Endothelial cell of umbilical vein (primary cell): Measurements from ENCODE around the gene IQGAP2. TPM values are rescaled to one million over a fixed set of nuclear protein-coding genes. Genes with fewer than 3 reads are reported as not detected.

Experiments used
- BruUV-seq: library from RNA; stranded (reverse); fragments of 400-500 nt; replicated peaks from 2 replicates; lab custom pipeline; 2021; lab: Mats Ljungman, UMichigan
- CTCF ChIA-PET: fragments of 300-600, 350-600 bp; sonication (Branson Sonifier 250); formaldehyde crosslinking; loops from one replicate; lab custom pipeline; 2021; ENCODE audit warnings: antibody characterized with exemption, inconsistent platforms; lab: Charles Lee
- POLR2A ChIA-PET: fragments of 300-600, 350-600 bp; sonication (Branson Sonifier 250); formaldehyde crosslinking; loops from one replicate; lab custom pipeline; 2021; ENCODE audit warnings: antibody characterized with exemption, inconsistent platforms; lab: Charles Lee
- DNase-seq: peaks from one replicate; pipeline ENCODE4 v3.0.0-alpha.2; 2011; ENCODE audit warnings: low read depth, low spot score
- FAIRE-seq: peaks from 2 replicates; lab custom pipeline; 2011; peaks lifted over from hg19 to GRCh38; lab: Jason Lieb, UNC
- H2AFZ ChIP-seq: 2 replicates; pipeline ENCODE4 v1.6.0; 2012; ENCODE audit warnings: low read depth, low read length, control low read depth, inconsistent platforms
- H3K27ac ChIP-seq: 2 replicates; pipeline ENCODE4 v1.5.1; 2011; ENCODE audit warnings: low read depth, mild to moderate bottlenecking, control low read depth, low read length, moderate library complexity; ENCODE audit not compliant: insufficient read depth
- H3K27me3 ChIP-seq, 2 experiments: 2 replicates each; pipeline versions ENCODE4 v1.6.0 to v1.6.1; 2011; ENCODE audit warnings: low read length in 2 of 2, mixed read lengths in 1 of 2; ENCODE audit not compliant: control insufficient read depth in 2 of 2, insufficient read depth in 2 of 2
- H3K36me3 ChIP-seq, 2 experiments: 2 replicates in 1 of 2; 3 replicates in 1 of 2; pipeline ENCODE4 v1.5.1; 2011; ENCODE audit warnings: low read length in 2 of 2, mild to moderate bottlenecking in 1 of 2, moderate library complexity in 1 of 2; ENCODE audit not compliant: control insufficient read depth in 2 of 2, insufficient read depth in 2 of 2; ENCODE audit errors: extremely low read depth in 1 of 2
- H3K4me1 ChIP-seq: 3 replicates; pipeline ENCODE4 v1.5.1; 2011; ENCODE audit warnings: mild to moderate bottlenecking, low read length; ENCODE audit not compliant: control insufficient read depth, insufficient read depth; ENCODE audit errors: extremely low read depth
- H3K4me2 ChIP-seq: 2 replicates; pipeline ENCODE4 v1.6.1; 2011; ENCODE audit warnings: low read length, control low read depth, mixed read lengths; ENCODE audit not compliant: insufficient read depth
- H3K4me3 ChIP-seq, 3 experiments: fragments of 200-600 bp in 1 of 3; sonication (generic), shearing (Covaris generic) in 1 of 3; replicated peaks in 1 of 3; 2 replicates each; pipeline ENCODE4 v1.5.1; 2011 to 2016; ENCODE audit warnings: control low read depth in 3 of 3, low read length in 3 of 3, mild to moderate bottlenecking in 2 of 3, inconsistent platforms in 1 of 3, low read depth in 1 of 3, moderate library complexity in 1 of 3; ENCODE audit not compliant: insufficient read depth in 1 of 3
- H3K79me2 ChIP-seq: 2 replicates; pipeline ENCODE4 v1.6.0; 2012; ENCODE audit warnings: low read length, inconsistent platforms; ENCODE audit not compliant: control insufficient read depth, insufficient read depth
- H3K9ac ChIP-seq: replicated peaks from 2 replicates; pipeline ENCODE3; 2011; ENCODE audit warnings: low read length, control low read depth; ENCODE audit not compliant: insufficient read depth; ENCODE audit errors: extremely low read depth
- H3K9me1 ChIP-seq: replicated peaks from 3 replicates; pipeline ENCODE4 v1.6.0; 2011; ENCODE audit warnings: mild to moderate bottlenecking, low read length; ENCODE audit not compliant: control insufficient read depth, insufficient read depth; ENCODE audit errors: extremely low read depth
- H3K9me3 ChIP-seq: replicated peaks from 2 replicates; pipeline ENCODE4 v1.5.1; 2012; ENCODE audit warnings: low read length, inconsistent platforms; ENCODE audit not compliant: control insufficient read depth, insufficient read depth
- H4K20me1 ChIP-seq: replicated peaks from 2 replicates; pipeline ENCODE3; 2011; ENCODE audit warnings: mild to moderate bottlenecking, low read length; ENCODE audit not compliant: control insufficient read depth, insufficient read depth; ENCODE audit errors: extremely low read depth
- CTCF ChIP-seq, 2 donors: IDR thresholded peaks; 1 replicate in 1 of 2; 2 replicates in 1 of 2; pipeline ENCODE4 v1.5.1; 2011; ENCODE audit warnings: low read length in 2 of 2, mild to moderate bottlenecking in 2 of 2, moderate library complexity in 2 of 2, control low read depth in 1 of 2, inconsistent platforms in 1 of 2, low read depth in 1 of 2; ENCODE audit not compliant: insufficient read depth in 1 of 2; ENCODE audit errors: extremely low read depth in 1 of 2
- EZH2 ChIP-seq: IDR thresholded peaks from 2 replicates; pipeline ENCODE4 v1.6.1; 2012; ENCODE audit warnings: borderline replicate concordance, low read depth, mild to moderate bottlenecking, moderate library complexity, low read length, inconsistent platforms; ENCODE audit not compliant: severe bottlenecking
- FOS ChIP-seq: IDR thresholded peaks from 2 replicates; pipeline ENCODE4 v1.6.1; 2011; ENCODE audit warnings: mild to moderate bottlenecking, low read length, moderate library complexity, borderline replicate concordance; ENCODE audit not compliant: insufficient read depth
- GATA2 ChIP-seq: IDR thresholded peaks from 2 replicates; pipeline ENCODE4 v1.7.0; 2011; ENCODE audit warnings: low read depth, mild to moderate bottlenecking, moderate library complexity, mixed read lengths, low read length; ENCODE audit not compliant: insufficient read length, insufficient read depth
- JUN ChIP-seq: IDR thresholded peaks from 2 replicates; pipeline ENCODE4 v1.6.1; 2011; ENCODE audit warnings: borderline replicate concordance, low read depth; ENCODE audit not compliant: insufficient read length, insufficient read depth
- MAX ChIP-seq: IDR thresholded peaks from 2 replicates; pipeline ENCODE4 v1.6.1; 2011; ENCODE audit not compliant: insufficient read depth, insufficient read length
- MYC ChIP-seq: IDR thresholded peaks from one replicate; pipeline ENCODE4 v1.6.1; 2011; ENCODE audit warnings: mild to moderate bottlenecking, low read depth, low read length
- POLR2A ChIP-seq: IDR thresholded peaks from 2 replicates; pipeline ENCODE4 v1.6.1; 2012; ENCODE audit warnings: low read depth, mild to moderate bottlenecking, control low read depth, low read length
- POLR2AphosphoS5 ChIP-seq: IDR thresholded peaks from 2 replicates; pipeline ENCODE4 v1.6.1; 2012; ENCODE audit warnings: low read depth, mild to moderate bottlenecking, control low read depth, low read length, moderate library complexity; ENCODE audit not compliant: insufficient read depth
- dilution Hi-C: fragments of 300-500 bp; cut with MboI; formaldehyde crosslinking; loops from one replicate; pipeline ENCODE4 v1.15.0; 2019; ENCODE audit warnings: low sequenced_read_pairs; ENCODE audit not compliant: extremely low pct_ligation_motif_present
- intact Hi-C: fragments of 100-400 bp; cut with micrococcal nuclease; formaldehyde crosslinking; loops from one replicate; pipeline ENCODE4 v1.10.0; 2022
- polyA plus RNA-seq, 4 experiments: library from polyadenylated mRNA; depleted of rRNA in 3 of 4; stranded (reverse) in 3 of 4; unstranded in 1 of 4; fragments of >200 nt; gene quantifications; 2 replicates each; pipeline versions ENCODE4 v1.2.1 to v1.2.3, GENCODE V29; 2011 to 2012; ENCODE audit warnings: missing spikeins in 1 of 4
- total RNA-seq: library from RNA; stranded (reverse); gene quantifications from 2 replicates; pipeline ENCODE4 v1.2.3, GENCODE V29; 2021

Gene IQGAP2
- total and polyA plus RNA-seq, 2 donors (not counting 3 experiments of a cell fraction or from before 2014, with no cell fraction given): 4.5 to 4.7 TPM

GRCh38 chr5:76379855-76380254 lies 23.2 kb upstream of the IQGAP2 start:
- Histone ChIP-seq H3K4me1 (no peaks in the 10 kb centered on the region), H2AFZ (no peak overlapping the region), H3K4me3 (no peak overlapping the region), H3K9me1 (no peaks in the 10 kb centered on the region), H3K27me3 (no peaks in the 10 kb centered on the region), H3K9ac (no peak overlapping the region), H3K79me2 (no peaks in the 10 kb centered on the region), H3K4me2 (no peak overlapping the region), H4K20me1 (no peaks in the 10 kb centered on the region), H3K36me3 (no peaks in the 10 kb centered on the region), H3K27ac (no peak overlapping the region), H3K9me3 (no peaks in the 10 kb centered on the region)
- dilution Hi-C loops: no loop called here
- intact Hi-C loops: no loop called here
- ChIA-PET CTCF (no interaction called here), POLR2A (no interaction called here)
- DNase-seq (no peak), FAIRE-seq (no peak)
- no TSS peak for BruUV-seq
- no peak for TF ChIP-seq MYC
- no peak for TF ChIP-seq GATA2

- Histone ChIP-seq H3K4me2 (no peak overlapping the region), H3K9ac (no peak overlapping the region), H3K27me3 (no peaks in the 10 kb centered on the region), H2AFZ (no peak overlapping the region), H3K79me2 (no peaks in the 10 kb centered on the region), H3K9me1 (no peaks in the 10 kb centered on the region), H3K4me1 (no peaks in the 10 kb centered on the region), H3K9me3 (no peaks in the 10 kb centered on the region), H3K4me3 (no peak overlapping the region), H3K36me3 (no peaks in the 10 kb centered on the region), H3K27ac (no peak overlapping the region), H4K20me1 (no peaks in the 10 kb centered on the region)
- no peak for FAIRE-seq
- POLR2A ChIA-PET: no interaction called here
- CTCF ChIA-PET: no interaction called here
- DNase-seq: no peak
- intact Hi-C loops: no loop called here
- TF ChIP-seq GATA2 (no peak), CTCF (IDR thresholded peaks at IDR 0.05; ENCODE audit: extremely low read depth in 1 of 2, insufficient read depth in 1 of 2, low read depth in 1 of 2, low read length in 2 of 2) (no peak), MYC (no peak), JUN (no peak), MAX (no peak), POLR2AphosphoS5 (no peak), FOS (no peak), POLR2A (no peak), EZH2 (no peak)
- no TSS peak for BruUV-seq
- dilution Hi-C loops: no loop called here
Measured at GRCh38 chr5:76380346-76381066, 22.6 kb upstream of the IQGAP2 start.
